AG10803 (cell line): ENCODE results near the gene NANOS2.

ENCODE experiments used
- DNase-seq: peaks from one replicate; pipeline ENCODE4 v3.0.0; 2010; ENCODE audit warnings: low read depth
- H3K4me3 ChIP-seq: 2 replicates; pipeline ENCODE4 v1.5.1; 2011; ENCODE audit warnings: mild to moderate bottlenecking, low read length, control low read depth
- CTCF ChIP-seq: conservative IDR thresholded peaks from 2 replicates; pipeline ENCODE4 v1.5.1; 2011; ENCODE audit warnings: mild to moderate bottlenecking, low read length, control low read depth, inconsistent platforms

NANOS2 gene

DNA sequence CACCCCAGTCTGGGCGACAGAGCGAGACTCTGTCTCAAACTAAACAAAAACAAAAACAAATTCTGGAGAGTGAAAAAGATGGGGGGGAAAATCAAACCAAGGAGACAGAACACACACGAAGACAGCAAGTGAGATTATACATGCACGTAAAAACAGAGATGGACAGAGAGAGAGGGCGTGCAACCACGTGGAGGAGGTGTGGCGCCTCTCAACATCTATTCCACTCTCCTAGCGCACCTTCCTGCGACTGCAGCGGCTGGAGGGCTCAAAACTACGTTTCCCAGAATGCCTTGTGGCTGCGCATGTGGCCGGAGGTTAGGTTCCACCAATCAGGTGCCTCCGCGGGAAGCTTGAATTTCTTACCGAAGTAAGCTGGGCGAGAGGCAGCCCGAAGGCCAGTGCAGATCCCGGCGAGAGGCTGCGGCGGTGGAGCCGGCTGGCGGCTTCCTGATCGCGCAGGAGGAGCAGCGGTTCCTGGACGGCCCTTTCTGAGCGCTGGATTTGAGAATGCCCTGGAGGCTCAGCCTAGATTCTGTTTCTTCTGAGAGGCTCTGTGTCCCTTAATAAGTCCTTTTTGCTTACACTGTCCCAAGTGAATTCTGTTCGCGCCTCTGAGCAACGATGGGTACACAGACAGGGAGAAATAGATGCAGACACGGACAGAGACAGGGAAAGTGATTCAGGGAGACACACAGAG is 13.1 kb upstream of the NANOS2 start:
- no peak for TF ChIP-seq CTCF
- peak; percentile 78 for DNase-seq
- H3K4me3 ChIP-seq, result no peak overlapping the region; the same call in 1 of the 2 replicates

DNA sequence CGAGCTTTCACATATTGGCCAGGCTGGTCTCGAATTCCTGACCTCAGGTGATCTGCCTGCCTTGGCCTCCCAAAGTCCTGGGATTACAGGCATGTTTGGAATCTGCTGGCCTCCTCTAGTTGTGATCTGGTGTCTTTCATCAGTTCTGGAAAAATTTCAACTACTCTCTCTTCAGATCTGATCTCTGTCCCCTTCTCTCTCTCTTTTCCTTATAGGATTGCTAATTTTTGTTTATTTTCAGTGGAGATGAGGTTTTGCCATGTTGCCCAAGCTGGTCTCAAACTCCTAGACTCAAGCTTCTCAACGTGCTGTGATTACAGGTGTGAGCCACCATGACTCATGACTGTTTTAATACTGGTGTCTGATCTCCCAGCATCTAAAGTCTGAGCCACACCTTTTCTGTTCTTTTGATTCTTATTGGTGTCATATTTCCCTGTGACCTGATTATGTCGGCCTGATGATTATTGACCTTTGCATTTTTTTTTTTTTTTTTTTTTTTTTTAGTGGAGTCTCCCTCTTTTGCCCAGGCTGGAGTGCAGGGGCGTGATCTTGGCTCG is 10.4 kb upstream of the NANOS2 start:
- no peak for TF ChIP-seq CTCF
- no peak for DNase-seq

GRCh38 chr19:45922281-45922680 is 7.7 kb upstream of the NANOS2 start:
- DNase-seq, result no peak
- peak; percentile 25 for TF ChIP-seq CTCF
- H3K4me3 ChIP-seq, result no peak overlapping the region

More for the DNA sequence above, 10.4 kb upstream of the NANOS2 start:
- H3K4me3 ChIP-seq, result no peak overlapping the region

DNA sequence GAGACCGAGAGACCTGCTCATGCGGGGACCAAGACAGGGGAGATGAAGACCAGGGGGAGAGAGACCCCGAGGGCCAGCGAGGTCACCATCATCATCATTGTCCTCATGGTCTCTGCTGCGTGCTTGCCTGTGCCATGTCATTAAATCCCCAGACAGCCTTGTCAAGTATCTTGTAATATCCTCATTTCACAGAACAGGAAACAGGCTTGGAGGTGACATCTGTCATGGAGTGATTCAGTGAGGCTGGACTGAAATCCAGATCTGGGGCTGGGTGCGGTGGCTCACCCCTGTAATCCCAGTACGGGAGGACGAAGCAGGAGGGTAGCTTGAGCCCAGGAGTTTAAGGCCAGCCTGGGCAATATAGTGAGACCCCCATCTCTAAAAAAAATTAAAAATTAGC is 5.9 kb upstream of the NANOS2 start:
- DNase-seq, result no peak
- H3K4me3 ChIP-seq, result no peak overlapping the region
- no peak for TF ChIP-seq CTCF

GRCh38 chr19:45919678-45920077 is 5.1 kb upstream of the NANOS2 start:
- no peak for DNase-seq
- TF ChIP-seq CTCF, result no peak
- no peak overlapping the region for H3K4me3 ChIP-seq

GRCh38 chr19:45918721-45919120 is 4.1 kb upstream of the NANOS2 start:
- no peak overlapping the region for H3K4me3 ChIP-seq
- no peak for TF ChIP-seq CTCF
- DNase-seq, result no peak

GRCh38 chr19:45917421-45918091 is 3.0 kb upstream of the NANOS2 start:
- no peak overlapping the region for H3K4me3 ChIP-seq
- TF ChIP-seq CTCF, result no peak
- no peak for DNase-seq
